Progenitor cell of endocrine pancreas (in vitro differentiated cells): Measurements from ENCODE around the gene HECW1. TPM values are rescaled to one million over a fixed set of nuclear protein-coding genes. Genes with fewer than 3 reads are reported as not detected.

Experiments
- DNase-seq: peaks from one replicate; pipeline ENCODE4 v3.0.0; 2021; ENCODE audit warnings: low spot score; ENCODE audit not compliant: unreplicated experiment
- H3K27ac Mint-ChIP-seq: 2 replicates; pipeline ENCODE4 v1.8.0; 2021; ENCODE audit warnings: mild to moderate bottlenecking, moderate library complexity, mixed read lengths
- H3K27me3 Mint-ChIP-seq: 2 replicates; pipeline ENCODE4 v1.8.0; 2021; ENCODE audit warnings: mixed read lengths
- H3K36me3 Mint-ChIP-seq: 2 replicates; pipeline ENCODE4 v1.8.0; 2022; ENCODE audit warnings: mixed read lengths; ENCODE audit not compliant: insufficient read depth
- H3K4me1 Mint-ChIP-seq: 2 replicates; pipeline ENCODE4 v1.8.0; 2021; ENCODE audit warnings: low read depth, mixed read lengths
- H3K4me3 Mint-ChIP-seq: 2 replicates; pipeline ENCODE4 v1.8.0; 2021; ENCODE audit warnings: low read depth, mild to moderate bottlenecking, moderate library complexity, mixed read lengths
- H3K9me3 Mint-ChIP-seq: 2 replicates; pipeline ENCODE4 v1.8.0; 2021; ENCODE audit warnings: low read depth, mixed read lengths
- total RNA-seq: library from RNA; stranded (reverse); gene quantifications from 2 replicates; pipeline ENCODE4 v1.2.1, GENCODE V29; 2021
- TF ChIP-seq, protein P1 (sequence below): fragments of 200-600 bp; sonication (generic); IDR thresholded peaks from one replicate; pipeline ENCODE4 v1.5.0; 2021; ENCODE audit warnings: antibody characterized with exemption, mild to moderate bottlenecking; ENCODE audit not compliant: unreplicated experiment

The HECW1 gene
- total RNA-seq, 1 donor from 2014 or later, result 0.50 TPM

- peaks cover 15% of the 10 kb centered on the region for H3K9me3 Mint-ChIP-seq
- H3K27me3 Mint-ChIP-seq, result no peaks in the 10 kb centered on the region
- H3K27ac Mint-ChIP-seq, result peak overlapping the region; percentile 87
- no peak for DNase-seq
- TF ChIP-seq, protein P1, sequence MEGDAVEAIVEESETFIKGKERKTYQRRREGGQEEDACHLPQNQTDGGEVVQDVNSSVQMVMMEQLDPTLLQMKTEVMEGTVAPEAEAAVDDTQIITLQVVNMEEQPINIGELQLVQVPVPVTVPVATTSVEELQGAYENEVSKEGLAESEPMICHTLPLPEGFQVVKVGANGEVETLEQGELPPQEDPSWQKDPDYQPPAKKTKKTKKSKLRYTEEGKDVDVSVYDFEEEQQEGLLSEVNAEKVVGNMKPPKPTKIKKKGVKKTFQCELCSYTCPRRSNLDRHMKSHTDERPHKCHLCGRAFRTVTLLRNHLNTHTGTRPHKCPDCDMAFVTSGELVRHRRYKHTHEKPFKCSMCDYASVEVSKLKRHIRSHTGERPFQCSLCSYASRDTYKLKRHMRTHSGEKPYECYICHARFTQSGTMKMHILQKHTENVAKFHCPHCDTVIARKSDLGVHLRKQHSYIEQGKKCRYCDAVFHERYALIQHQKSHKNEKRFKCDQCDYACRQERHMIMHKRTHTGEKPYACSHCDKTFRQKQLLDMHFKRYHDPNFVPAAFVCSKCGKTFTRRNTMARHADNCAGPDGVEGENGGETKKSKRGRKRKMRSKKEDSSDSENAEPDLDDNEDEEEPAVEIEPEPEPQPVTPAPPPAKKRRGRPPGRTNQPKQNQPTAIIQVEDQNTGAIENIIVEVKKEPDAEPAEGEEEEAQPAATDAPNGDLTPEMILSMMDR, result no peak
- H3K4me3 Mint-ChIP-seq, result no peak overlapping the region
- H3K4me1 Mint-ChIP-seq, result peaks cover 41% of the 10 kb centered on the region
- no peaks in the 10 kb centered on the region for H3K36me3 Mint-ChIP-seq
Measured at GRCh38 chr7:43390576-43390975, 278.1 kb downstream of the HECW1 start.

DNA sequence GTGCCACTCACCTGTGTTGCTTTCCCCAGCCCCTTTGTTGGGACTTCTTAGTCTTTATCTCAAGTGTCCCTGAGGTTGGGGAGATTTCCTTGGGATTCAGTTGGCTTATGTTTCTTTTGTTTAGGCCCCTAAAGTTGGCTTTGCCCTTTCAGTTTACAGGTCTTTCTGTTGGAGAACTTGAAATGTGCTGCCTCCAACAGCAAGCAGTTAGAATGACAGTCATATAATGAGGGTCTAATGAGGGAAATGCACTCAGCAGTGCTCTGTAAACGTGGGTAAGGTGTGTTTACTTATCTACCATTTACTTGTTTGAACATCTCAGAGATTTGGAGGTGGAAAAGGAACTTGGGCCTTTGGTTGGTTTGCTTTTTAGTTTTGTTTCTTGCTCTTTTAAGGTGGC lies 279.1 kb downstream of the HECW1 start:
- Mint-ChIP-seq H3K4me3 (no peak overlapping the region), H3K27ac (peak overlapping the region; percentile 87), H3K4me1 (peaks cover 45% of the 10 kb centered on the region), H3K36me3 (no peaks in the 10 kb centered on the region), H3K27me3 (no peaks in the 10 kb centered on the region), H3K9me3 (peaks cover 10% of the 10 kb centered on the region)
- TF ChIP-seq, protein P1, result peak; percentile 33
- DNase-seq, result no peak

DNA sequence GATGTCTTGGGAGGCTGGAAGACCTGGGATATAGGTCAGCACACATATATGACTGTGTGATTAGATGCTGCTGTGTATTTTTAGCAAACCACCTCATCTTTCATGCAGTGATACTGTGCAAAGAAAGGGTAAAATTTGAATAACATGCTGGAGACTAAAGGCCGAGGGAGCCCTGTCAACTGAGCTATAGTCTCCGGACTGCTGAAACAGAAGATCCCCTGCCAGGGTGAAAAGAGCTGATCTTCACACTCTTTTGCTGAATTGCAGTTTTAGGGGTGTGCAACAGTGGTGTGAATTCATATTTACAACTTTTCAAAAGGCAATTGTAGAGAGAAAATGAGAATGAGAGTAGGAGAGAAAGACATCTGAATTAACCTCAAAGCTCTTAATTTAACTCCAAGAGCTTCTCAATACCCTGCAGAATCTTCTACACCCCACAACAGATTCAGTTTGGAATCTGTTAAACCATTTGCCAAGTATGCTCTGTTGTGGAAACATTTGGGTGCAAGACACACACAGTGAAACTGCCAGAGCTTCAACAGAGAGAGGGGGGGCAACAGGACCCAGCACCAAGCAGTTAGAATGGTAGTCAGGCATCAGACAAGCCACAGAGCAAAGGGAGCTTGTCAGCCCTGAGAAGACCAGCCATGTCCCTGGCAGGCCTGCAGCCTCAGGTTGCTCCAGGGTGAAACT lies 280.3 kb downstream of the HECW1 start:
- H3K27ac Mint-ChIP-seq, result no peak overlapping the region

GRCh38 chr7:43394441-43395130 lies 282.1 kb downstream of the HECW1 start:
- H3K4me1 Mint-ChIP-seq, result peaks cover 44% of the 10 kb centered on the region

More for the DNA sequence above, 280.3 kb downstream of the HECW1 start:
- H3K27me3 Mint-ChIP-seq, result no peaks in the 10 kb centered on the region
- H3K36me3 Mint-ChIP-seq, result no peaks in the 10 kb centered on the region
- TF ChIP-seq, protein P1, result no peak
- no peak overlapping the region for H3K4me3 Mint-ChIP-seq
- H3K9me3 Mint-ChIP-seq, result peaks cover 7% of the 10 kb centered on the region
- DNase-seq, result no peak
- peaks cover 46% of the 10 kb centered on the region for H3K4me1 Mint-ChIP-seq

GRCh38 chr7:43395351-43395750 lies 282.9 kb downstream of the HECW1 start:
- H3K9me3 Mint-ChIP-seq, result peaks cover 7% of the 10 kb centered on the region
- H3K27ac Mint-ChIP-seq, result no peak overlapping the region
- H3K4me3 Mint-ChIP-seq, result no peak overlapping the region
- TF ChIP-seq, protein P1, result no peak
- no peaks in the 10 kb centered on the region for H3K36me3 Mint-ChIP-seq
- DNase-seq, result no peak
- H3K27me3 Mint-ChIP-seq, result no peaks in the 10 kb centered on the region
- H3K4me1 Mint-ChIP-seq, result peaks cover 38% of the 10 kb centered on the region

More at GRCh38 chr7:43394441-43395130, 282.1 kb downstream of the HECW1 start:
- TF ChIP-seq, protein P1, result no peak
- Mint-ChIP-seq H3K9me3 (peaks cover 7% of the 10 kb centered on the region), H3K36me3 (no peaks in the 10 kb centered on the region), H3K4me3 (no peak overlapping the region), H3K27me3 (no peaks in the 10 kb centered on the region), H3K27ac (no peak overlapping the region)
- no peak for DNase-seq
